Measurements from ENCODE around the gene NWD2.
"Not testable (repeated sequence)": the region's sequence is repeated elsewhere in the genome, so short reads cannot be mapped to it uniquely, and the experiment has no call there.

NWD2 gene

GRCh38 chr4:37397505-37397904, 153.0 kb downstream of the NWD2 start:
- DNase-seq (ENCODE audit: low spot score), result no peak

GRCh38 chr4:37400241-37400881, 155.8 kb downstream of the NWD2 start:
- no peak for DNase-seq (ENCODE audit: low spot score)

- DNase-seq (ENCODE audit: low spot score), result not testable (repeated sequence)
These were observed 163.6 kb downstream of the NWD2 start for GRCh38 chr4:37407938-37408826.

GRCh38 chr4:37413612-37414011, 169.1 kb downstream of the NWD2 start:
- not testable (repeated sequence) for DNase-seq (ENCODE audit: low spot score)

GRCh38 chr4:37415845-37416369, 171.4 kb downstream of the NWD2 start:
- no peak for DNase-seq (ENCODE audit: low spot score)

GRCh38 chr4:37421614-37422013, 177.1 kb downstream of the NWD2 start:
- no peak for DNase-seq (ENCODE audit: low spot score)

- DNase-seq (ENCODE audit: low spot score), result no peak
These were observed 177.6 kb downstream of the NWD2 start for GRCh38 chr4:37422102-37422501.

- no peak for DNase-seq (ENCODE audit: low spot score)
These were observed 178.1 kb downstream of the NWD2 start for GRCh38 chr4:37422638-37423037.

GRCh38 chr4:37423310-37423709, 178.8 kb downstream of the NWD2 start:
- DNase-seq (ENCODE audit: low spot score), result no peak

GRCh38 chr4:37424753-37425152, 180.2 kb downstream of the NWD2 start:
- no peak for DNase-seq (ENCODE audit: low spot score)

- no peak for DNase-seq (ENCODE audit: low spot score)
These were observed 181.3 kb downstream of the NWD2 start for GRCh38 chr4:37425857-37426256.

GRCh38 chr4:37427193-37427592, 182.7 kb downstream of the NWD2 start:
- DNase-seq (ENCODE audit: low spot score), result no peak

GRCh38 chr4:37429906-37430305, 185.4 kb downstream of the NWD2 start:
- no peak for DNase-seq (ENCODE audit: low spot score)

GRCh38 chr4:37430718-37431416, 186.3 kb downstream of the NWD2 start:
- DNase-seq (ENCODE audit: low spot score), result no peak

- no peak for DNase-seq (ENCODE audit: low spot score)
These were observed 186.8 kb downstream of the NWD2 start for GRCh38 chr4:37431417-37431743.

GRCh38 chr4:37434469-37434868, 189.9 kb downstream of the NWD2 start:
- DNase-seq (ENCODE audit: low spot score), result no peak

GRCh38 chr4:37436546-37436945, 192.0 kb downstream of the NWD2 start:
- no peak for DNase-seq (ENCODE audit: low spot score)

GRCh38 chr4:37437163-37437562, 192.6 kb downstream of the NWD2 start:
- no peak for DNase-seq (ENCODE audit: low spot score)

- DNase-seq (ENCODE audit: low spot score), result no peak
These were observed 194.2 kb downstream of the NWD2 start for GRCh38 chr4:37438564-37439279.

GRCh38 chr4:37439809-37440474, 195.4 kb downstream of the NWD2 start:
- DNase-seq (ENCODE audit: low spot score), result no peak

GRCh38 chr4:37440501-37440900, 196.0 kb downstream of the NWD2 start:
- no peak for DNase-seq (ENCODE audit: low spot score)
